IMR-90 (cell line): ENCODE data around the gene SLC23A3. TPM values are rescaled to one million over a fixed set of nuclear protein-coding genes. Genes with fewer than 3 reads are reported as not detected.

Source experiments
- ATAC-seq: fragments of 200-7000 bp; cut with Tn5 transposase; 2 replicates; pipeline ENCODE4 v1.9.1; 2020; ENCODE audit warnings: low read depth, mild to moderate bottlenecking, moderate library complexity
- BruUV-seq: library from RNA; stranded (reverse); fragments of 400-500 nt; replicated peaks from 2 replicates; lab custom pipeline; 2021; lab: Mats Ljungman, UMichigan
- CTCF ChIA-PET: fragments of 300-600 bp; formaldehyde crosslinking; extraction: SDS; loops from one replicate; lab custom pipeline; 2021; ENCODE audit warnings: antibody characterized with exemption; lab: Yijun Ruan, JAX
- POLR2A ChIA-PET: fragments of 300-600 bp; sonication (Branson Sonifier 250); formaldehyde crosslinking; loops from one replicate; lab custom pipeline; 2022; ENCODE audit warnings: antibody characterized with exemption; ENCODE audit not compliant: unreplicated experiment; lab: Charles Lee
- DNase-seq: peaks from one replicate; pipeline ENCODE4 v3.0.0; 2013
- H2AFZ ChIP-seq: replicated peaks from 2 replicates; pipeline ENCODE3; 2013; ENCODE audit warnings: low read length, mild to moderate bottlenecking; ENCODE audit not compliant: poor library complexity
- H2AK5ac ChIP-seq: 2 replicates; pipeline ENCODE4 v1.6.1; 2013; ENCODE audit warnings: low read depth, low read length, inconsistent platforms
- H2AK9ac ChIP-seq: replicated peaks from 2 replicates; pipeline ENCODE3; 2013; ENCODE audit warnings: mild to moderate bottlenecking, low read depth, low read length, moderate library complexity; ENCODE audit not compliant: poor library complexity
- H2BK120ac ChIP-seq: 2 replicates; pipeline ENCODE4 v1.6.1; 2013; ENCODE audit warnings: low read depth, low read length, inconsistent platforms
- H2BK15ac ChIP-seq: 3 replicates; pipeline ENCODE4 v1.6.1; 2013; ENCODE audit warnings: low read depth, low read length, inconsistent platforms
- H2BK20ac ChIP-seq: 2 replicates; pipeline ENCODE4 v1.6.1; 2013; ENCODE audit warnings: low read depth, mild to moderate bottlenecking, inconsistent platforms, low read length, moderate library complexity
- H2BK5ac ChIP-seq: 2 replicates; pipeline ENCODE4 v1.6.1; 2013; ENCODE audit warnings: mild to moderate bottlenecking, low read depth, low read length, inconsistent platforms; ENCODE audit not compliant: poor library complexity, severe bottlenecking
- H3K14ac ChIP-seq: replicated peaks from 2 replicates; pipeline ENCODE4 v1.6.1; 2013; ENCODE audit warnings: low read depth, low read length, inconsistent platforms
- H3K18ac ChIP-seq: 2 replicates; pipeline ENCODE4 v1.6.1; 2013; ENCODE audit warnings: low read depth, low read length, control low read depth
- H3K23ac ChIP-seq: 2 replicates; pipeline ENCODE4 v1.6.1; 2013; ENCODE audit warnings: low read depth, low read length, inconsistent platforms
- H3K27ac ChIP-seq: 2 replicates; pipeline ENCODE4 v1.5.1; 2013; ENCODE audit warnings: mild to moderate bottlenecking, control low read depth, low read length; ENCODE audit not compliant: insufficient read depth
- H3K27me3 ChIP-seq: 2 replicates; pipeline ENCODE4 v1.6.1; 2013; ENCODE audit warnings: low read length; ENCODE audit not compliant: control insufficient read depth, insufficient read depth
- H3K36me3 ChIP-seq: 2 replicates; pipeline ENCODE4 v1.6.1; 2013; ENCODE audit warnings: low read length, mixed read lengths; ENCODE audit not compliant: control insufficient read depth, insufficient read depth
- H3K4ac ChIP-seq: 2 replicates; pipeline ENCODE4 v1.6.1; 2013; ENCODE audit warnings: low read depth, low read length, inconsistent platforms
- H3K4me1 ChIP-seq: 2 replicates; pipeline ENCODE4 v1.6.1; 2013; ENCODE audit warnings: low read length, mixed read lengths; ENCODE audit not compliant: control insufficient read depth, insufficient read depth
- H3K4me2 ChIP-seq: 2 replicates; pipeline ENCODE4 v1.6.1; 2013; ENCODE audit warnings: low read depth, mild to moderate bottlenecking, control low read depth, low read length, moderate library complexity
- H3K4me3 ChIP-seq: 2 replicates; pipeline ENCODE4 v1.5.1; 2013; ENCODE audit warnings: low read depth, mild to moderate bottlenecking, control low read depth, low read length, moderate library complexity; ENCODE audit not compliant: insufficient read depth
- H3K56ac ChIP-seq: 2 replicates; pipeline ENCODE4 v1.6.1; 2013; ENCODE audit warnings: low read length, inconsistent platforms; ENCODE audit not compliant: insufficient read depth; ENCODE audit errors: extremely low read depth
- H3K79me1 ChIP-seq, 2 experiments: 2 replicates each; pipeline ENCODE4 v1.6.1; 2013; ENCODE audit warnings: low read length in 2 of 2, inconsistent platforms in 1 of 2, low read depth in 1 of 2
- H3K9ac ChIP-seq: 2 replicates; pipeline ENCODE4 v1.6.1; 2013; ENCODE audit warnings: low read depth, low read length, control low read depth
- H3K9me1 ChIP-seq: 2 replicates; pipeline ENCODE4 v1.6.1; 2013; ENCODE audit warnings: low read length, inconsistent platforms; ENCODE audit not compliant: insufficient read depth
- H3K9me3 ChIP-seq: 2 replicates; pipeline ENCODE4 v1.6.1; 2013; ENCODE audit warnings: low read length; ENCODE audit not compliant: control insufficient read depth, insufficient read depth
- H4K20me1 ChIP-seq: 2 replicates; pipeline ENCODE4 v1.6.1; 2013; ENCODE audit warnings: low read length, inconsistent platforms; ENCODE audit not compliant: insufficient read depth
- H4K5ac ChIP-seq: 2 replicates; pipeline ENCODE4 v1.6.1; 2013; ENCODE audit warnings: mild to moderate bottlenecking, low read depth, low read length, control low read depth
- H4K8ac ChIP-seq, 2 experiments: 2 replicates each; pipeline ENCODE4 v1.6.1; 2013; ENCODE audit warnings: low read depth in 2 of 2, low read length in 2 of 2, control low read depth in 1 of 2, inconsistent platforms in 1 of 2
- H4K91ac ChIP-seq: 2 replicates; pipeline ENCODE4 v1.6.1; 2013; ENCODE audit warnings: low read depth, low read length, inconsistent platforms; ENCODE audit not compliant: insufficient read depth
- BHLHE40 ChIP-seq: fragments of 150-350 bp; IDR thresholded peaks from 2 replicates; pipeline ENCODE4 v1.6.1; 2016; ENCODE audit warnings: mild to moderate bottlenecking, low read depth, low read length
- CTCF ChIP-seq: conservative IDR thresholded peaks from 2 replicates; pipeline ENCODE4 v1.5.1; 2012; ENCODE audit warnings: mild to moderate bottlenecking, low read depth, low read length, improper control_type of control experiment
- FOS ChIP-seq: fragments of 150-350 bp; IDR thresholded peaks from 2 replicates; pipeline ENCODE4 v1.6.1; 2016; ENCODE audit warnings: low read depth, low read length
- MAFK ChIP-seq: IDR thresholded peaks from 2 replicates; pipeline ENCODE4 v1.6.1; 2012; ENCODE audit warnings: low read depth, low read length, improper control_type of control experiment
- MXI1 ChIP-seq: IDR thresholded peaks from 2 replicates; pipeline ENCODE4 v1.6.1; 2012; ENCODE audit warnings: low read depth, mild to moderate bottlenecking, low read length, moderate library complexity, borderline replicate concordance
- POLR2A ChIP-seq: IDR thresholded peaks from 2 replicates; pipeline ENCODE4 v1.6.1; 2012; ENCODE audit warnings: mild to moderate bottlenecking, low read depth, low read length
- RAD21 ChIP-seq: IDR thresholded peaks from 2 replicates; pipeline ENCODE4 v1.6.1; 2012; ENCODE audit warnings: low read length, improper control_type of control experiment
- RCOR1 ChIP-seq: IDR thresholded peaks from 2 replicates; pipeline ENCODE4 v1.6.1; 2012; ENCODE audit warnings: mild to moderate bottlenecking, low read length, improper control_type of control experiment; ENCODE audit not compliant: insufficient replicate concordance
- WGBS, 2 experiments: methylation state at CpG; one replicate each; pipeline versions ENCODE4 v1.1.5 to v1.1.7; 2013; ENCODE audit warnings: missing lambda C conversion rate in 2 of 2; ENCODE audit not compliant: insufficient read length in 1 of 2; ENCODE audit errors: extremely low coverage in 2 of 2; 5-methylcytosine and 5-hydroxymethylcytosine counted together
- dilution Hi-C: fragments of 300-500 bp; cut with HindIII; formaldehyde crosslinking; loops from one replicate; pipeline ENCODE4 v1.14.3; 2018; ENCODE audit warnings: low sequenced_read_pairs; ENCODE audit not compliant: unreplicated experiment
- in situ Hi-C: fragments of 300-500 bp; cut with MboI; formaldehyde crosslinking; loops from 3 replicates; pipeline ENCODE4 v1.14.3; 2019; ENCODE audit warnings: low sequenced_read_pairs, inconsistent platforms, mixed read lengths
- intact Hi-C: fragments of 100-400 bp; cut with micrococcal nuclease; formaldehyde crosslinking; loops from 2 replicates; pipeline ENCODE4 v1.10.0; 2022
- polyA plus RNA-seq, 3 experiments: library from polyadenylated mRNA; depleted of rRNA; stranded (reverse); fragments of >200 nt; gene quantifications; 2 replicates each; pipeline ENCODE4 v1.2.3, GENCODE V29; 2012; ENCODE audit warnings: low replicate concordance in 1 of 3
- total RNA-seq: library from RNA; depleted of rRNA; stranded (reverse); fragments of >200 nt; gene quantifications from 2 replicates; pipeline ENCODE4 v1.2.3, GENCODE V29; 2012

The SLC23A3 gene
- total and polyA plus RNA-seq, 2 of the 4 experiments (the other 2 are of a cell fraction), result 0.18 to 0.65 TPM

GRCh38 chr2:219218217-219218731 lies 48.4 kb upstream of the SLC23A3 start:
- H3K27ac ChIP-seq, result peak overlapping the region; percentile 92
- dilution Hi-C loops, result no loop called here
- H4K8ac ChIP-seq, result peak overlapping the region; percentile 15 to 87; a peak in 3 of 4 replicates
- H4K5ac ChIP-seq, result peak overlapping the region; percentile 78
- peak overlapping the region; percentile 98 for H3K4ac ChIP-seq
- peak overlapping the region; percentile 53; the same call in 1 of the 2 replicates for H2BK20ac ChIP-seq
- H3K4me2 ChIP-seq, result peak overlapping the region; percentile 93
- peak overlapping the region; percentile 54 for H3K4me3 ChIP-seq
- 3% methylated on average over 32 of the region's 37 CpGs; no CpG with 5 or more reads in 1 of the 2 experiments for WGBS, 2 experiments
- H3K56ac ChIP-seq, result peak overlapping the region; percentile 82; the same call in 1 of the 2 replicates
- in situ Hi-C loops, result no loop called here
- ChIA-PET CTCF (interaction anchor here (0.6 to 1.6 kb wide), 7 partner anchors 10 to 171 kb away, joined by 3 to 8 read pairs (median 4); partner anchors contain the start of genes DNAJB2 and ZFAND2B), POLR2A (interaction anchor here (0.6 kb wide), 2 partner anchors 125 to 168 kb away, joined by 4 read pairs; no protein-coding TSS in a partner anchor)
- peak overlapping the region; percentile 77 for H3K9ac ChIP-seq
- H2BK5ac ChIP-seq, result peak overlapping the region; percentile 91
- no TSS peak for BruUV-seq
- H3K36me3 ChIP-seq, result peaks cover 50% of the 10 kb centered on the region
- H3K4me1 ChIP-seq, result peaks cover 5% of the 10 kb centered on the region; the same call in 1 of the 2 replicates
- peak overlapping the region; percentile 90 for H2BK120ac ChIP-seq
- no peaks in the 10 kb centered on the region for H3K27me3 ChIP-seq
- H2BK15ac ChIP-seq, result peak overlapping the region; percentile 41; the same call in 1 of the 3 replicates
- ATAC-seq (peak; percentile 77), DNase-seq (peak; percentile 68)
- H3K9me1 ChIP-seq, result peaks cover 6% of the 10 kb centered on the region
- H3K14ac ChIP-seq, result peak overlapping the region; percentile 88
- peak overlapping the region; percentile 91 for H2AFZ ChIP-seq
- peak overlapping the region; percentile 97 for H4K91ac ChIP-seq
- peak overlapping the region; percentile 98 for H3K23ac ChIP-seq
- peaks cover 8 to 28% of the 10 kb centered on the region in 2 experiments; a peak in 3 of 4 replicates for H3K79me1 ChIP-seq
- peak overlapping the region; percentile 97 for H2AK9ac ChIP-seq
- H3K9me3 ChIP-seq, result no peaks in the 10 kb centered on the region
- peak overlapping the region; percentile 90 for H2AK5ac ChIP-seq
- intact Hi-C loops, result loop anchor here (1.0 to 2.0 kb wide), 2 partner anchors 58 to 61 kb away; partner anchors contain the start of genes DNAJB2 and NHEJ1
- peaks cover 11% of the 10 kb centered on the region for H4K20me1 ChIP-seq
- H3K18ac ChIP-seq, result peak overlapping the region; percentile 81
- TF ChIP-seq MXI1 (0 out of 2 replicates have a peak, but pooled peaks have one; percentile 23), RCOR1 (peak; percentile 77), RAD21 (no peak), BHLHE40 (no peak), MAFK (no peak), FOS (no peak), CTCF (no peak), POLR2A (no peak; the same call in 1 of the 2 replicates)
